Ishikawa (cell line): ENCODE results near the gene RABGAP1L.

Experiments
- CEBPB ChIP-seq: IDR thresholded peaks from 2 replicates; pipeline ENCODE4 v1.6.1; 2012
- CREB1 ChIP-seq: IDR thresholded peaks from 2 replicates; pipeline ENCODE4 v1.6.1; 2012; ENCODE audit warnings: low read depth
- EGR1 ChIP-seq: IDR thresholded peaks from 2 replicates; pipeline ENCODE4 v1.6.1; 2012
- EP300 ChIP-seq: IDR thresholded peaks from 2 replicates; pipeline ENCODE4 v1.6.1; 2012; ENCODE audit warnings: borderline replicate concordance
- FOXM1 ChIP-seq: IDR thresholded peaks from 2 replicates; pipeline ENCODE4 v1.6.1; 2012; ENCODE audit warnings: low read depth, borderline replicate concordance
- NFIC ChIP-seq: IDR thresholded peaks from 2 replicates; pipeline ENCODE4 v1.6.1; 2012
- RAD21 ChIP-seq: IDR thresholded peaks from 2 replicates; pipeline ENCODE4 v1.6.1; 2012; ENCODE audit warnings: low read depth
- TAF1 ChIP-seq: IDR thresholded peaks from 2 replicates; pipeline ENCODE4 v1.6.1; 2012; ENCODE audit warnings: low read depth, mild to moderate bottlenecking
- TCF12 ChIP-seq: IDR thresholded peaks from 2 replicates; pipeline ENCODE4 v1.6.1; 2012; ENCODE audit warnings: low read depth
- TEAD4 ChIP-seq: IDR thresholded peaks from 2 replicates; pipeline ENCODE4 v1.6.1; 2012
- YY1 ChIP-seq: IDR thresholded peaks from 2 replicates; pipeline ENCODE4 v1.6.1; 2012; ENCODE audit warnings: low read depth
- ZBTB7A ChIP-seq: IDR thresholded peaks from 2 replicates; pipeline ENCODE4 v1.6.1; 2012; ENCODE audit warnings: low read depth
- TF ChIP-seq, protein P1 (sequence below): IDR thresholded peaks from 2 replicates; pipeline ENCODE4 v1.6.1; 2012
- TF ChIP-seq, protein P2 (sequence below): IDR thresholded peaks from 2 replicates; pipeline ENCODE4 v1.6.1; 2012
- TF ChIP-seq, protein P3 (sequence below): IDR thresholded peaks from 2 replicates; pipeline ENCODE4 v1.6.1; 2012; ENCODE audit warnings: low read depth, mild to moderate bottlenecking

RABGAP1L gene

DNA sequence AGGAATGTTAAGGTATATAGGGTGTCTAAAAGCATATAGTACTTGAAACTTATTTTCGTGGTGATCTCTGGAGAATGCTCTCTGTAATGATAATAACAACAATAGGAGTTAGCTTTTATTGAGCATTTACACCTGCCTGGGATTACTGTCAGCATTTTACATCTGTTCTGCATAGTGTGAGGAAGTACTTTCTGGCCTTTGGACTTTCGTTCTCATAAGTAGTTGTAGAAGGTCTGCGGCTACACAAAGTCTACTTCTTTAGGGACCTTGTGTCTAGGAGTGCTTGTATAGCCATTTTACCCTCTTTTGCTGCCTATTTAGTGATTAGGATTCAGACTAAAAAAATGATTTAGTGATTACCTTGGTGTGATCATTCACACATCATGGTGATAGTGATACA lies 184.8 kb downstream of the RABGAP1L start:
- TF ChIP-seq YY1: no peak
- TF ChIP-seq FOXM1: no peak
- TF ChIP-seq EGR1: no peak
- TF ChIP-seq ZBTB7A: no peak
- no peak for TF ChIP-seq CREB1
- TF ChIP-seq, protein P1, sequence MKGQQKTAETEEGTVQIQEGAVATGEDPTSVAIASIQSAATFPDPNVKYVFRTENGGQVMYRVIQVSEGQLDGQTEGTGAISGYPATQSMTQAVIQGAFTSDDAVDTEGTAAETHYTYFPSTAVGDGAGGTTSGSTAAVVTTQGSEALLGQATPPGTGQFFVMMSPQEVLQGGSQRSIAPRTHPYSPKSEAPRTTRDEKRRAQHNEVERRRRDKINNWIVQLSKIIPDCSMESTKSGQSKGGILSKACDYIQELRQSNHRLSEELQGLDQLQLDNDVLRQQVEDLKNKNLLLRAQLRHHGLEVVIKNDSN: no peak
- TF ChIP-seq, protein P2, sequence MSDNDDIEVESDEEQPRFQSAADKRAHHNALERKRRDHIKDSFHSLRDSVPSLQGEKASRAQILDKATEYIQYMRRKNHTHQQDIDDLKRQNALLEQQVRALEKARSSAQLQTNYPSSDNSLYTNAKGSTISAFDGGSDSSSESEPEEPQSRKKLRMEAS: no peak
- TF ChIP-seq, protein P3, sequence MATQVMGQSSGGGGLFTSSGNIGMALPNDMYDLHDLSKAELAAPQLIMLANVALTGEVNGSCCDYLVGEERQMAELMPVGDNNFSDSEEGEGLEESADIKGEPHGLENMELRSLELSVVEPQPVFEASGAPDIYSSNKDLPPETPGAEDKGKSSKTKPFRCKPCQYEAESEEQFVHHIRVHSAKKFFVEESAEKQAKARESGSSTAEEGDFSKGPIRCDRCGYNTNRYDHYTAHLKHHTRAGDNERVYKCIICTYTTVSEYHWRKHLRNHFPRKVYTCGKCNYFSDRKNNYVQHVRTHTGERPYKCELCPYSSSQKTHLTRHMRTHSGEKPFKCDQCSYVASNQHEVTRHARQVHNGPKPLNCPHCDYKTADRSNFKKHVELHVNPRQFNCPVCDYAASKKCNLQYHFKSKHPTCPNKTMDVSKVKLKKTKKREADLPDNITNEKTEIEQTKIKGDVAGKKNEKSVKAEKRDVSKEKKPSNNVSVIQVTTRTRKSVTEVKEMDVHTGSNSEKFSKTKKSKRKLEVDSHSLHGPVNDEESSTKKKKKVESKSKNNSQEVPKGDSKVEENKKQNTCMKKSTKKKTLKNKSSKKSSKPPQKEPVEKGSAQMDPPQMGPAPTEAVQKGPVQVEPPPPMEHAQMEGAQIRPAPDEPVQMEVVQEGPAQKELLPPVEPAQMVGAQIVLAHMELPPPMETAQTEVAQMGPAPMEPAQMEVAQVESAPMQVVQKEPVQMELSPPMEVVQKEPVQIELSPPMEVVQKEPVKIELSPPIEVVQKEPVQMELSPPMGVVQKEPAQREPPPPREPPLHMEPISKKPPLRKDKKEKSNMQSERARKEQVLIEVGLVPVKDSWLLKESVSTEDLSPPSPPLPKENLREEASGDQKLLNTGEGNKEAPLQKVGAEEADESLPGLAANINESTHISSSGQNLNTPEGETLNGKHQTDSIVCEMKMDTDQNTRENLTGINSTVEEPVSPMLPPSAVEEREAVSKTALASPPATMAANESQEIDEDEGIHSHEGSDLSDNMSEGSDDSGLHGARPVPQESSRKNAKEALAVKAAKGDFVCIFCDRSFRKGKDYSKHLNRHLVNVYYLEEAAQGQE: no peak
- TF ChIP-seq TCF12: no peak

DNA sequence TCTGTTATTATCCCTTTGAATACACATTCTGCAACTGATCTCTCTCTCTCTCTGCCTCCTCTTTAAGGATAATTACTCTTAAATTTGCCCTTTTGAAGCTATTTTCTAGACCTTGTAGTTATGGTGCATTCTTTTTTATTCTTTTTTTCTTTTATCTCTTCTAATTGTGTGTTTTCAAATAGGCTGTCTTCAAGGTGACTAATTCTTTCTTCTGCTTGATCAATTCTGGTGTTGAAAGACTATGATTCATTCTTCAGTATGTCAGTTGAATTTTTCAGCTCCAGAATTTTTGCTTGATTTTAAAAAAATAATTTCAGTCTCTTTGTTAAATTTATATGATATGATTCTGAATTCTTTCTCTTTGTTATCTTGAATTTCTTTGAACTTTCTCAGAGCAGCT lies 192.8 kb downstream of the RABGAP1L start:
- no peak for TF ChIP-seq ZBTB7A
- TF ChIP-seq RAD21: no peak
- TF ChIP-seq TCF12: no peak
- TF ChIP-seq EGR1: no peak
- TF ChIP-seq, protein P2: no peak
- no peak for TF ChIP-seq YY1
- no peak for TF ChIP-seq TEAD4
- TF ChIP-seq, protein P1: no peak
- TF ChIP-seq CEBPB: no peak
- TF ChIP-seq EP300: no peak
- no peak for TF ChIP-seq FOXM1
- no peak for TF ChIP-seq TAF1

DNA sequence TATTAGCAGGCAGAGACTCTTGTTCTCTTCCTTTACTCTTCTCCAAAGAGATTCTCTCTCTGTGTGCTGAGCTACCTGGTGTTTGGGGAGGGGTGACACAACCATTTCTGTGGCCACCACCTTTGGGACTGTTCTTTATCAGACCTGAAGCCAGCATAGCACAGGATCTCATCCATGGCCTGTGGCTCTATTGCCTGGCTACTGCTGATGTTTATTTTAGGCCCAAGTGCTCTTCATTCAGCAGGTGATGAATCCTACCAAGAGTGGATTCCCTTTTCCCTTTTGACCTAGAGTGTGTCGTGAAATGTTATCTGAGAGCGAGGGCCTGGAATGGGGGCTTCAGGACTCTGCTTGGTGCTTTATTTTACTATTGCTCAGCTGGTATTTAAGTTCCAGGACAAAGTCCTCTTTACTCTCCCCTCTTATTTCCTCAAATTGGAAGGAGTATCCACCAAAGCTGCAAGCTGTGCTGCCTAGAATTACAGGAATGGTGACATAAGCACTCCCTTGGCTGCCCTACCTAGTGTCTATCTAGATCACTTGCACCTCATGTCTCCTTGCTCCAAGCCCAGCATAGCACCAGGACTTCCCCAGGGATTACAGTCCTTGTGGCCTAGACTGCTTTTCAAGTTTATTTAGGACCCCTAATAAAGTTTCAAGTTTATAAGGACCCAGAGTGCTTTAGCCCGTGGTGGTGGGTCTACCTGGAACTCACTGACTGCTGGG lies 193.7 kb downstream of the RABGAP1L start:
- TF ChIP-seq, protein P2: no peak
- TF ChIP-seq CREB1 (no peak), CEBPB (no peak), TEAD4 (no peak), RAD21 (no peak)
- TF ChIP-seq, protein P1: no peak
- TF ChIP-seq, protein P3: no peak

DNA sequence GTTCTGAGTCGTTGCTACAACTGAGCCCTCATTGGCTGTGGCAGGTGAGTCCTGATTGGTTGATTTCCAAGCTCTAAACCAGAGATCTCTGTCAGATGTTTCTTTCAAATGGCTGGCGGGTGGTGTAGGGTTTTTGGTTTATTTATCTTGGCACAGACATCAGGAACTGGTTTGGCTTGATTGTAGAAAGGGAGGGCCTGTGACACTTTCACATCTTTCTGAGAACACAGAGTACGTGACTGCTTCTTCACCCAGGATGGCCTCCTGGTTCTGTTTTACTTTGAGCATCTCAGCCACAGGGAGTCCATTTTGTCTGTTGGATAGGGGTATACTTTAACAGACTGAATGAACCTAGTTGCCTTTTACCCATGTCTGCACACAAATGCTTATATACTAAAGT lies 199.0 kb downstream of the RABGAP1L start:
- TF ChIP-seq YY1 (no peak), CEBPB (no peak), EP300 (no peak), FOXM1 (no peak), ZBTB7A (no peak), TAF1 (no peak), TCF12 (no peak), NFIC (no peak), TEAD4 (no peak), EGR1 (no peak), CREB1 (no peak), RAD21 (no peak)
- TF ChIP-seq, protein P2: no peak
- TF ChIP-seq, protein P1: no peak
- TF ChIP-seq, protein P3: no peak
